CD4-positive, alpha-beta memory T cell (primary cell): ENCODE measurements around the gene GPSM3. TPM values are rescaled to one million over a fixed set of nuclear protein-coding genes. Genes with fewer than 3 reads are reported as not detected.

Experiments used
- CTCF ChIA-PET: fragments of 350-600 bp; sonication (Branson Sonifier 250); formaldehyde crosslinking; loops from one replicate; lab custom pipeline; 2021; ENCODE audit warnings: inconsistent platforms; ENCODE audit not compliant: partially characterized antibody; lab: Charles Lee
- POLR2A ChIA-PET: fragments of 350-600 bp; sonication (Branson Sonifier 250); formaldehyde crosslinking; loops from one replicate; lab custom pipeline; 2021; ENCODE audit not compliant: partially characterized antibody; lab: Charles Lee
- DNase-seq, 5 donors: peaks; one replicate each; pipeline versions ENCODE4 v3.0.0 to v3.0.0-alpha.2; 2020 to 2022; ENCODE audit warnings: mixed read lengths in 1 of 5
- H3K27ac ChIP-seq: one replicate; pipeline ENCODE4 v1.7.0; 2013; ENCODE audit warnings: low read depth, low read length
- H3K27me3 ChIP-seq: 2 replicates; pipeline ENCODE4 v1.7.0; 2013; ENCODE audit warnings: mild to moderate bottlenecking, low read length, moderate library complexity; ENCODE audit not compliant: insufficient read depth
- H3K36me3 ChIP-seq: 2 replicates; pipeline ENCODE4 v1.7.0; 2013; ENCODE audit warnings: mild to moderate bottlenecking, low read length, moderate library complexity; ENCODE audit not compliant: insufficient read depth
- H3K4me1 ChIP-seq: 2 replicates; pipeline ENCODE4 v1.7.0; 2013; ENCODE audit warnings: mild to moderate bottlenecking, low read length, moderate library complexity; ENCODE audit not compliant: insufficient read depth
- H3K4me3 ChIP-seq, 2 donors: one replicate each; pipeline ENCODE4 v1.7.0; 2013; ENCODE audit warnings: low read length in 2 of 2, mild to moderate bottlenecking in 1 of 2
- H3K9me3 ChIP-seq, 2 donors: one replicate each; pipeline ENCODE4 v1.7.0; 2013; ENCODE audit warnings: low read length in 2 of 2, control low read depth in 1 of 2; ENCODE audit not compliant: control insufficient read depth in 1 of 2
- H3K27ac Mint-ChIP-seq, 7 donors: one replicate each; pipeline ENCODE4 v1.8.0; 2020 to 2021; ENCODE audit warnings: mixed read lengths in 7 of 7, mild to moderate bottlenecking in 6 of 7, inconsistent platforms in 3 of 7, moderate library complexity in 3 of 7
- H3K27me3 Mint-ChIP-seq, 2 donors: one replicate each; pipeline ENCODE4 v1.8.0; 2020 to 2021; ENCODE audit warnings: mixed read lengths in 2 of 2
- H3K36me3 Mint-ChIP-seq, 2 donors: one replicate each; pipeline ENCODE4 v1.8.0; 2020 to 2021; ENCODE audit warnings: mixed read lengths in 2 of 2, inconsistent platforms in 1 of 2, mild to moderate bottlenecking in 1 of 2
- H3K4me1 Mint-ChIP-seq, 4 donors: one replicate each; pipeline ENCODE4 v1.8.0; 2020 to 2021; ENCODE audit warnings: mixed read lengths in 4 of 4, mild to moderate bottlenecking in 1 of 4
- H3K4me3 Mint-ChIP-seq, 8 donors: one replicate each; pipeline ENCODE4 v1.8.0; 2020 to 2021; ENCODE audit warnings: mixed read lengths in 8 of 8, mild to moderate bottlenecking in 7 of 8, moderate library complexity in 6 of 8, inconsistent platforms in 3 of 8
- H3K9me3 Mint-ChIP-seq, 8 donors: one replicate each; pipeline ENCODE4 v1.8.0; 2020 to 2021; ENCODE audit warnings: mixed read lengths in 8 of 8, mild to moderate bottlenecking in 5 of 8, inconsistent platforms in 3 of 8, moderate library complexity in 1 of 8
- intact Hi-C: fragments of 100-400 bp; cut with micrococcal nuclease; formaldehyde crosslinking; loops from one replicate; pipeline ENCODE4 v1.15.1; 2023
- polyA plus RNA-seq, 2 donors: library from polyadenylated mRNA; unstranded; fragments of 300-500 nt; fragmentation: Illumina TruSeq; gene quantifications; one replicate each; pipeline ENCODE4 v1.2.3, GENCODE V29; 2021
- total RNA-seq, 2 experiments: library from RNA; stranded (reverse); gene quantifications; one replicate each; pipeline ENCODE4 v1.2.3, GENCODE V29; 2021

The GPSM3 gene, protein sequence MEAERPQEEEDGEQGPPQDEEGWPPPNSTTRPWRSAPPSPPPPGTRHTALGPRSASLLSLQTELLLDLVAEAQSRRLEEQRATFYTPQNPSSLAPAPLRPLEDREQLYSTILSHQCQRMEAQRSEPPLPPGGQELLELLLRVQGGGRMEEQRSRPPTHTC
- 100 to 1,000 TPM; 309 to 313 TPM for total RNA-seq
- polyA plus RNA-seq, result 100 to 1,000 TPM; 110 to 165 TPM

DNA sequence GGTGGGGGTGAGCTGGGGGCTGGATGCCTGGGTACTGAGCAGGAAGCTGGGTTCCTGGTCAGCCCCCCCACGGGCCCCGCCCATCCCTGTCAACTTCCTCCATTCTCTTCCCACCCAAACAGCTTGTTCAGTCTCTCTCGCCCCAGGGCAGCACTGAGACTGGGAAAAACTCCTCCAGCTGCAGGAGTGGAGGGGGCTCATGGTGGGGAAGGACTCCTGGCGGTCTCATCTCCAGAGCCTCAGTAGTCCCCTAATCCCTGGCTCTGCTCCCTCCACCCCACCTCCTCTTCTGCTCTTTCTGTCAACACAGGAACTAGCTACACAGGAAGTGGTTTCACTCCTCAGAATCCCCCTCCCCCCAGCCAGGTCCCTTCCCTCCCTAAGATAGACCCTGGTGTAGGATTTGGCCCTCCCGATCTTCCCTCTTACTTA lies at the start of gene GPSM3:
TSS of gene GPSM3 (minus strand) at position 36 of the 432 bp plus-strand sequence. CDS start 130 bp downstream, outside the sequence.
- Mint-ChIP-seq H3K27me3 (no peaks in the 10 kb centered on the region), H3K9me3 (no peaks in the 10 kb centered on the region), H3K4me3 (peak within 1 kb of the TSS; percentile 98 to 100 (median 99)), H3K36me3 (peaks cover 30 to 42% of the 10 kb centered on the region in 2 donors), H3K27ac (peak within 1 kb of the TSS; percentile 92 to 100 (median 99)), H3K4me1 (peaks cover 32 to 78% (median 39%) of the 10 kb centered on the region in 4 donors)
- Histone ChIP-seq H3K27ac (peak within 1 kb of the TSS; percentile 98), H3K4me1 (peaks cover 52% of the 10 kb centered on the region), H3K27me3 (no peaks in the 10 kb centered on the region), H3K4me3 (peak within 1 kb of the TSS; percentile 81 to 99), H3K9me3 (no peaks in the 10 kb centered on the region), H3K36me3 (peaks cover 4% of the 10 kb centered on the region)
- intact Hi-C loops, result loop anchor here (2.0 to 10.0 kb wide), 3 partner anchors 234 to 1222 kb away; partner anchors contain the start of genes CUTA, HSD17B8, NELFE and PHF1
- ChIA-PET CTCF (interaction anchor here (0.9 to 3.3 kb wide), 6 partner anchors 12 to 74 kb away, joined by 3 to 13 read pairs (median 5); partner anchors contain the start of gene RNF5), POLR2A (interaction anchor here (0.6 to 12.7 kb wide), 17 partner anchors 13 to 781 kb away, joined by 3 to 408 read pairs (median 5); partner anchors contain the start of genes AGPAT1, ATF6B, DXO and FKBPL)
- peak; percentile 60 to 75 (median 68) for DNase-seq

DNA sequence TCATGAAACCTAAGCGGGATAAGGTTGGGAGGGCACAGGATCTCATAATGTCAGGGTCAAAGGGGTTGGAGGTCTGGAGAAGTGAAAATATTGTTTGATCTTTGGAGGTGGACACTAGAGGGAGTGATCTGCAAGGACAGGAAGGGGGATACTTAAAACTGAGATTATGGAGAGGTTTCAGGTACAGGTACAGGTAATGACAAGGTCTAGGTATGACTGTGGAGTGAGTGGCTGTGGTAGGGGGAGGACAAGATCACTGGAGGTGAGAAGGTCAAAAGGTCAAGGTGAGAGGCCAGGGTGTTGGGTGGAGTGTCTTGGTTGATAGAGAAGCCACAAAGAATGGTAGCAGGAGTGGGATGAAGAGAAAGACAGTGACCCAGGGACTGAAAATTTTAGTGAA lies 48.2 kb upstream of the GPSM3 start:
- Mint-ChIP-seq H3K36me3 (no peaks in the 10 kb centered on the region), H3K4me1 (peaks cover 0 to 11% (median 7%) of the 10 kb centered on the region in 4 donors), H3K9me3 (no peaks in the 10 kb centered on the region), H3K4me3 (no peak overlapping the region), H3K27me3 (no peaks in the 10 kb centered on the region), H3K27ac (peak overlapping the region in 1 of 7 donors; percentile 70)
- POLR2A ChIA-PET, result no interaction called here
- Histone ChIP-seq H3K4me1 (peaks cover 9% of the 10 kb centered on the region), H3K4me3 (no peak overlapping the region), H3K36me3 (no peaks in the 10 kb centered on the region), H3K9me3 (no peaks in the 10 kb centered on the region), H3K27ac (no peak overlapping the region), H3K27me3 (no peaks in the 10 kb centered on the region)
- CTCF ChIA-PET, result interaction anchor here (1.3 kb wide), 1 partner anchor 20 kb away, joined by 3 read pairs; no protein-coding TSS in a partner anchor
- intact Hi-C loops, result no loop called here
- no peak for DNase-seq

DNA sequence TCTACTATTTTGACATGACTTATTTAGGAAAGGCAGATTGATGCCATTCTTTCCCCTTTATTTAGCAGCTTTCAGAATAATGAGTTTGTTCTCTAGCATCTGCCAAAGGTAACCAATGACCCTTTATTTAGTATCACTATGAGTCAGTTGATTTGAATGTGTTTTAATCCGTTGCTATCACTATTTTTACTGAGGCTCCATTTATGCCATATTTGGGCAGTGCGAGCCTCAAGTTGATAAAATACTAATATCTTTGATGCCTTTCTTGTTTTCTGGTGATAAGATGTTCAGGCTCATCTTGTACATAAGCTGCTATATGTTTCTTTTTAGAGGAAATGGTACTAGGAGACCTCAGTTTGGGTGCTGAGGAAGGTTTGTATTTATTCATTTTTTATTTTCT lies 47.0 kb upstream of the GPSM3 start:
- no peak for DNase-seq
- Histone ChIP-seq H3K27ac (no peak overlapping the region), H3K36me3 (no peaks in the 10 kb centered on the region), H3K4me3 (no peak overlapping the region), H3K27me3 (no peaks in the 10 kb centered on the region), H3K4me1 (peaks cover under 1% of the 10 kb centered on the region), H3K9me3 (no peaks in the 10 kb centered on the region)
- Mint-ChIP-seq H3K36me3 (no peaks in the 10 kb centered on the region), H3K27me3 (peaks cover 0 to 2% of the 10 kb centered on the region in 2 donors), H3K4me3 (no peak overlapping the region), H3K9me3 (no peaks in the 10 kb centered on the region), H3K4me1 (peaks cover 0 to 4% (median under 1%) of the 10 kb centered on the region in 4 donors), H3K27ac (peak overlapping the region in 1 of 7 donors; percentile 53)
- intact Hi-C loops, result no loop called here
- CTCF ChIA-PET, result interaction anchor here (1.0 to 1.3 kb wide), 2 partner anchors 22 to 121 kb away, joined by 3 read pairs; no protein-coding TSS in a partner anchor
- POLR2A ChIA-PET, result no interaction called here

DNA sequence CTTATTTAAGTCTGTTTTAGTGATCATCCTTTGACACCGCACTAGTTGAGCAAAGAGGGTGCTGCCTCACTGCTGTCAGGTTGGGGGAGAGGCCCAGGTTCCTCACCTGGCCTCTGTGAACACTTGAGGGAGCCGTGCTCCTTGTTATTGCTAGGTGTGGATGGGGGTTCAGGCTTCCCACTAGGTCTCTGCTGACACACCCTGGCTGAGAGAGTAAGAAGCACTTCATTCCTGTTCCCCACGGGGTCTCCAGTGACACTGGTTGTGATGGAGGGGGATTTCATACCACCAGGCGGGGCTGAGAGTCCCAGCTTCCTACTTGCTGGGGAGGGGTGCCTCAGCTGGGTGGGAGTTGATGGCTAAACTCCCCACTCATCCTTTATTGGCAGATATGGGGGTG lies 42.5 kb upstream of the GPSM3 start:
- intact Hi-C loops, result no loop called here
- Histone ChIP-seq H3K36me3 (no peaks in the 10 kb centered on the region), H3K27me3 (no peaks in the 10 kb centered on the region), H3K4me1 (no peaks in the 10 kb centered on the region), H3K9me3 (no peaks in the 10 kb centered on the region), H3K27ac (no peak overlapping the region), H3K4me3 (no peak overlapping the region)
- peaks cover 0 to 2% (median 0%) of the 10 kb centered on the region in 8 donors for H3K9me3 Mint-ChIP-seq
- no peaks in the 10 kb centered on the region for H3K4me1 Mint-ChIP-seq
- peaks cover 0 to 2% of the 10 kb centered on the region in 2 donors for H3K27me3 Mint-ChIP-seq
- ChIA-PET CTCF (interaction anchor here (2.1 kb wide), 1 partner anchor 10 kb away, joined by 7 read pairs; no protein-coding TSS in a partner anchor), POLR2A (no interaction called here)
- H3K4me3 Mint-ChIP-seq, result no peak overlapping the region
- no peaks in the 10 kb centered on the region for H3K36me3 Mint-ChIP-seq
- H3K27ac Mint-ChIP-seq, result no peak overlapping the region
- no peak for DNase-seq

DNA sequence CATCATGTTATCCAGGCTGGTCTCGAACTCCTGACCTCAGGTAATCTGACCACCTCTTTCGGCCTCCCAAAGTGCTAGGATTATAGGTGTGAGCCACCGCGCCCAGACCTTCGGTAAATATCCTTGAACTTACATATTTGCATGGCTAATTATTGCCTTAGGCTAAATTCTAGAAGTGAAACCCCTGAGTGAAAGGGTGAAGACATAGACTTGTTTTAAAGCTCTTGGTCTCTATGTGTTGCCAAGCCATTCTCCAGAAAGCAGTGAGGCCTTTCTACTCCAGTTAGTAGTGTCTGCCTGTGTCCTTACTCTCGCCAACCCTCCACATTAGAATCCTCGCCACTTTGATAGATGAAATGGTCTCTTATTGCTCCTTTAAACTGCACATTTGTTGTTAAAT lies 34.0 kb upstream of the GPSM3 start:
- CTCF ChIA-PET, result no interaction called here
- H3K4me1 Mint-ChIP-seq, result peaks cover 0 to 4% (median 2%) of the 10 kb centered on the region in 4 donors
- no peaks in the 10 kb centered on the region for H3K4me1 ChIP-seq
- POLR2A ChIA-PET, result no interaction called here
- no peaks in the 10 kb centered on the region for H3K27me3 ChIP-seq
- no peaks in the 10 kb centered on the region for H3K36me3 ChIP-seq
- no peak for DNase-seq
- no peaks in the 10 kb centered on the region for H3K36me3 Mint-ChIP-seq
- no peaks in the 10 kb centered on the region for H3K27me3 Mint-ChIP-seq
- intact Hi-C loops, result no loop called here
- H3K4me3 Mint-ChIP-seq, result no peak overlapping the region
- H3K9me3 Mint-ChIP-seq, result no peaks in the 10 kb centered on the region
- H3K9me3 ChIP-seq, result no peaks in the 10 kb centered on the region
- H3K27ac ChIP-seq, result no peak overlapping the region
- H3K4me3 ChIP-seq, result no peak overlapping the region
- no peak overlapping the region for H3K27ac Mint-ChIP-seq

DNA sequence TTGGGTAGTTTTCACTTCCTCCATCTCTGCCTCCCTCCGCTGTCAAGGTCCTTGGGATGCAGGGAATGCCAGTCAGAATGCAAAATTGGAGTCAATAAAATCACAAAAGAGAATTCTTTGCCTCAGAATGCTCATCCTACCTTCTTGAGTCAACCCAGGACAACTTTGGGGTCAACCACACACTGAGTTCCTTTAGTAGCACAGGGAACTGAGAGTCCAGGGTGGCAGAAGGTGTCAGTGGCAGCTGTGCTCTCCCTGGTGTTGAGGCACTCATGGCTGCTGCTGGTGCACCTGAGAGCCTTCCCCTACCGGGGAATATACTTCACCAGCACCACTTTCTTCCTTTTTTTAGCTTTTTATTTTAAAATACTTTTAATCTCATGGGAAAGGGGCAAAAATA lies 32.3 kb upstream of the GPSM3 start:
- H3K36me3 Mint-ChIP-seq, result no peaks in the 10 kb centered on the region
- H3K27me3 ChIP-seq, result no peaks in the 10 kb centered on the region
- POLR2A ChIA-PET, result no interaction called here
- DNase-seq, result no peak
- intact Hi-C loops, result no loop called here
- H3K27ac Mint-ChIP-seq, result peak overlapping the region in 2 of 7 donors; percentile 15 to 22
- H3K4me1 Mint-ChIP-seq, result peaks cover 0 to 4% (median 2%) of the 10 kb centered on the region in 4 donors
- H3K4me3 ChIP-seq, result no peak overlapping the region
- no peaks in the 10 kb centered on the region for H3K36me3 ChIP-seq
- no peaks in the 10 kb centered on the region for H3K4me1 ChIP-seq
- no peaks in the 10 kb centered on the region for H3K9me3 ChIP-seq
- H3K27ac ChIP-seq, result no peak overlapping the region
- CTCF ChIA-PET, result no interaction called here
- no peaks in the 10 kb centered on the region for H3K27me3 Mint-ChIP-seq
- H3K4me3 Mint-ChIP-seq, result no peak overlapping the region
- H3K9me3 Mint-ChIP-seq, result no peaks in the 10 kb centered on the region
